Measurements from ENCODE around the gene CATSPERE. TPM values are rescaled to one million over a fixed set of nuclear protein-coding genes. Genes with fewer than 3 reads are reported as not detected.

The CATSPERE gene
- total RNA-seq, 5 donors from 2014 or later (not counting 1 experiment from before 2014, with no cell fraction given), result 0.79 to 1.5 (median 1.3) TPM

DNA sequence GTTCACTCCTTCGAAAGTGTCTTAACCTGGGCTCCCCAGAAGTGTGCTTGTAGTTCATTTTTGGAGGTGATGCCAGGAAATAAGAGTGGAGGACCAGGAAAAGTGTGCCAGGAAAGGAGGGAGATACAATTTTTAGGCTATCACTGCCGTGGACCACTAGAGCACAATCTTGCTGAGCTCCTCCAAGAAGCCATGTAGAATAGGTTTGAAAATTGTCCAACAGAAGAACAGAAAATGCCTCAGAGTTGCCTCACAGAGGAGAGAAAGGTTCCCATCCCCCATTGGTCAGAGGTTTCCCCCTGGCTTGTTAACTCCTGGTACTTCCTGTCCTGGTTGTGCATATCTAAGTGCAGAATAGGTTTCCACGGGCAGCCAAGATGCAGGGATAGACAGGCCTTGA lies 41.6 kb downstream of the CATSPERE start:
- H3K4me3 Mint-ChIP-seq, result no peak overlapping the region
- 71% methylated on average over 2 of the region's 3 CpGs for WGBS (ENCODE audit: insufficient coverage)
- ChIA-PET POLR2A (no interaction called here), CTCF (no interaction called here)
- ATAC-seq (replicated peaks in 1 of 4), result no peak
- peaks cover 8 to 26% (median 12%) of the 10 kb centered on the region in 3 donors for H3K9me3 Mint-ChIP-seq
- H3K27me3 ChIP-seq (replicated peaks in 1 of 2; ENCODE audit: control insufficient read depth in 2 of 2, extremely low read depth in 1 of 2, insufficient read depth in 2 of 2, low read length in 1 of 2), result no peaks in the 10 kb centered on the region
- no peaks in the 10 kb centered on the region for H3K9me3 ChIP-seq
- no peak overlapping the region for H3K4me3 ChIP-seq (ENCODE audit: control insufficient read depth in 1 of 2, extremely low read depth in 1 of 2, low read length in 1 of 2)
- H3K36me3 Mint-ChIP-seq, result peaks cover 9% of the 10 kb centered on the region
- no peaks in the 10 kb centered on the region for H3K4me1 ChIP-seq (ENCODE audit: control insufficient read depth in 1 of 2, extremely low read depth in 1 of 2, insufficient read depth in 2 of 2, low read length in 2 of 2)
- DNase-seq, result no peak
- H3K4me1 Mint-ChIP-seq, result no peaks in the 10 kb centered on the region
- no peaks in the 10 kb centered on the region for H3K27me3 Mint-ChIP-seq
- H3K27ac ChIP-seq (ENCODE audit: low read length), result no peak overlapping the region
- no peaks in the 10 kb centered on the region for H3K36me3 ChIP-seq (ENCODE audit: control insufficient read depth in 2 of 2, extremely low read depth in 1 of 2, insufficient read depth in 1 of 2, low read length in 1 of 2)
- H3K27ac Mint-ChIP-seq, result no peak overlapping the region

DNA sequence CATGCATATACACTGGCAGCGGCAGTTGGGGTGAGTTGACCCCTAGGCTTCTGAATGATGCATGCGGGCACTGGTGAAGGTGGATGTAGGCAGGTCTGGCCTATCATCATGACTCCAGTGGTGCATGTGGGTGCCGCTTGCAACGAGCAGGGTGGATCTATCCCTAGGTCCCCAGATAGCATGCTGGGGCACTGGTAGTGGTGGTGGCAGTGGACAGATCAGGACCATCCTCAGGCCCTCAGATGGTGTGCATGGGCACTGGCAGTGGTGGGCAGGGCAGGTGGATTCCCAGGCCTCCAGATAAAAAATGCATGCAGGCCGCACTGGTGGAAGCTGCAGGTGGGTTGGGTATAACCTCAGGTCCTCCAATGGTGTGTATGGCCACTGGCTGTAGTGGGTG lies 52.4 kb downstream of the CATSPERE start:
- no peak overlapping the region for H3K27ac Mint-ChIP-seq
- CTCF ChIA-PET, result no interaction called here
- H3K36me3 Mint-ChIP-seq, result peaks cover 24% of the 10 kb centered on the region

DNA sequence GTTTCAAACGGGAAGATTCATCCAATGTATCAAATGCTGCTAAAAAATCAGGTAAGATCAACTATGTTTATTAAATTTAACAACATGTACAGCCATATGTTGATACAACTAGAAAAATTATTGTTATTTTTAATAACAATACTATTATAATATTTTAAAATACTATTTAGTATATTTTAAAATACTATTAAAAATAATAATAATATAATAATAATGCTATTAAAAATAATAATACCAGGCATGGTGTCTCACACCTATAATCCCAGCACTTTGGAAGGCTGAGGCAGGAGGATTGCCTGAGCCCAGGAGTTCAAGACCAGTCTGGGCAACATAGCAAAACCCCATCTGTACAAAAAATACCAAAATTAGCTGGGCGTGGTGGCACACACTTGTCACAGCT lies 54.6 kb downstream of the CATSPERE start:
- no peak overlapping the region for H3K4me3 Mint-ChIP-seq
- Histone ChIP-seq H3K27me3 (replicated peaks in 1 of 2; ENCODE audit: control insufficient read depth in 2 of 2, extremely low read depth in 1 of 2, insufficient read depth in 2 of 2, low read length in 1 of 2) (peaks cover 0 to 4% of the 10 kb centered on the region in 2 experiments), H3K36me3 (ENCODE audit: control insufficient read depth in 2 of 2, extremely low read depth in 1 of 2, insufficient read depth in 1 of 2, low read length in 1 of 2) (no peaks in the 10 kb centered on the region), H3K4me3 (ENCODE audit: control insufficient read depth in 1 of 2, extremely low read depth in 1 of 2, low read length in 1 of 2) (no peak overlapping the region), H3K4me1 (ENCODE audit: control insufficient read depth in 1 of 2, extremely low read depth in 1 of 2, insufficient read depth in 2 of 2, low read length in 2 of 2) (no peaks in the 10 kb centered on the region), H3K9me3 (peaks cover 3% of the 10 kb centered on the region), H3K27ac (ENCODE audit: low read length) (no peak overlapping the region)
- peaks cover 33% of the 10 kb centered on the region for H3K36me3 Mint-ChIP-seq
- H3K9me3 Mint-ChIP-seq, result peaks cover 5 to 26% (median 9%) of the 10 kb centered on the region in 3 donors
- POLR2A ChIA-PET, result no interaction called here
- ATAC-seq (replicated peaks in 1 of 4) (no peak), DNase-seq (no peak)
- no peak overlapping the region for H3K27ac Mint-ChIP-seq
- WGBS (ENCODE audit: insufficient coverage), result no CpG with 5 or more reads among the region's 2 CpGs
- H3K4me1 Mint-ChIP-seq, result no peaks in the 10 kb centered on the region
- no peaks in the 10 kb centered on the region for H3K27me3 Mint-ChIP-seq
- CTCF ChIA-PET, result no interaction called here

More for the DNA sequence above, 52.4 kb downstream of the CATSPERE start:
- H3K27me3 ChIP-seq (replicated peaks in 1 of 2; ENCODE audit: control insufficient read depth in 2 of 2, extremely low read depth in 1 of 2, insufficient read depth in 2 of 2, low read length in 1 of 2), result peaks cover 0 to 4% of the 10 kb centered on the region in 2 experiments
- H3K4me1 Mint-ChIP-seq, result no peaks in the 10 kb centered on the region
- peaks cover 5 to 25% (median 15%) of the 10 kb centered on the region in 3 donors for H3K9me3 Mint-ChIP-seq
- no peaks in the 10 kb centered on the region for H3K4me1 ChIP-seq (ENCODE audit: control insufficient read depth in 1 of 2, extremely low read depth in 1 of 2, insufficient read depth in 2 of 2, low read length in 2 of 2)
- H3K4me3 ChIP-seq (ENCODE audit: control insufficient read depth in 1 of 2, extremely low read depth in 1 of 2, low read length in 1 of 2), result no peak overlapping the region
- whole genome bisulfite sequencing (ENCODE audit: insufficient coverage), result 97% methylated on average over 5 of the region's 5 CpGs
- no peak overlapping the region for H3K4me3 Mint-ChIP-seq
- H3K9me3 ChIP-seq, result peaks cover 3% of the 10 kb centered on the region
- H3K36me3 ChIP-seq (ENCODE audit: control insufficient read depth in 2 of 2, extremely low read depth in 1 of 2, insufficient read depth in 1 of 2, low read length in 1 of 2), result no peaks in the 10 kb centered on the region
- no peak for ATAC-seq (replicated peaks in 1 of 4)
- POLR2A ChIA-PET, result no interaction called here
- no peaks in the 10 kb centered on the region for H3K27me3 Mint-ChIP-seq
- no peak for DNase-seq
- H3K27ac ChIP-seq (ENCODE audit: low read length), result no peak overlapping the region

DNA sequence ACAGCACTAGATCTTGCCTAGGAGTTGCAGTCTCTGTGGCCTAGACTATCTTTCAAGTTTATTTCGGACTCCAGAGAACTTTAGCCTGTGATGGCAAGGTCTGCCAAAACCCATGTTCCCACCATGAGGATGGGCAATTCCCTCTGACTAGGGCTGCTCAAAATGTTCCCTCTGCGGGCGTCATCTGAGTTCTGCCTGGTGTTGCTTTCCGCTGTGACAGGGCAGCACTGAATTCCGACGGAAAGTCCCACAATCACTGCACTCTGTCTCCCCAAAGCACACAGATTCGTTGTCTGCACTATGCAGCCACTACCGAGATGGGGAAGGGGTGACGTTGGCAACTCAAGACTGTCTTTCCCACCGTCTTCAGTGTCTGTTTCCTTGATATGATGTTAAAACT lies 75.2 kb downstream of the CATSPERE start:
- Histone ChIP-seq H3K36me3 (ENCODE audit: control insufficient read depth in 2 of 2, extremely low read depth in 1 of 2, insufficient read depth in 1 of 2, low read length in 1 of 2) (no peaks in the 10 kb centered on the region), H3K27me3 (replicated peaks in 1 of 2; ENCODE audit: control insufficient read depth in 2 of 2, extremely low read depth in 1 of 2, insufficient read depth in 2 of 2, low read length in 1 of 2) (peaks cover 0 to 4% of the 10 kb centered on the region in 2 experiments), H3K27ac (ENCODE audit: low read length) (no peak overlapping the region), H3K4me1 (ENCODE audit: control insufficient read depth in 1 of 2, extremely low read depth in 1 of 2, insufficient read depth in 2 of 2, low read length in 2 of 2) (no peaks in the 10 kb centered on the region), H3K4me3 (ENCODE audit: control insufficient read depth in 1 of 2, extremely low read depth in 1 of 2, low read length in 1 of 2) (no peak overlapping the region), H3K9me3 (no peaks in the 10 kb centered on the region)
- DNase-seq (no peak), ATAC-seq (replicated peaks in 1 of 4) (no peak)
- WGBS (ENCODE audit: insufficient coverage), result 64% methylated on average over 7 of the region's 10 CpGs
- H3K4me3 Mint-ChIP-seq, result no peak overlapping the region
- no peaks in the 10 kb centered on the region for H3K27me3 Mint-ChIP-seq
- peaks cover 43% of the 10 kb centered on the region for H3K36me3 Mint-ChIP-seq
- ChIA-PET POLR2A (no interaction called here), CTCF (no interaction called here)
- no peaks in the 10 kb centered on the region for H3K4me1 Mint-ChIP-seq
- H3K27ac Mint-ChIP-seq, result no peak overlapping the region
- peaks cover under 1 to 29% (median 14%) of the 10 kb centered on the region in 3 donors for H3K9me3 Mint-ChIP-seq

DNA sequence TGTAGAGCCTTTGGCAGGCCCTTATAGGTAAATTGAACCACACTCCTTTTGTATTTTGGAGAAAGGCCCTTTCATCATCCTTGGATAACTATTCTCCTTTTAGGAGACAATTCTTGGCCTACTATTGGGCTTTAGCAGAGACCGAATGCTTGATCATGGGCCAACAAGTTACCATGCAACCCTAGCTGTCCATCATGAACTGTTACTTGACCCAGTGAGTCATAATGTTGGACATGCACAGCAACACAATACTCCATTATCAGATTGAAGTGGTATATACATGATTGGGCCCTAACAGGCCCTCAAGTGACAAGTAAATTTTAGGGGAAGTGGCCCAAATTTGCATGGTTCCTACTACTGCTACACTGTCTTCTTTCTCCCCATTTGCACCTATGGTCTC lies 84.4 kb downstream of the CATSPERE start:
- H3K27me3 Mint-ChIP-seq, result no peaks in the 10 kb centered on the region
- no peaks in the 10 kb centered on the region for H3K4me1 Mint-ChIP-seq
- Histone ChIP-seq H3K4me3 (ENCODE audit: control insufficient read depth in 1 of 2, extremely low read depth in 1 of 2, low read length in 1 of 2) (no peak overlapping the region), H3K36me3 (ENCODE audit: control insufficient read depth in 2 of 2, extremely low read depth in 1 of 2, insufficient read depth in 1 of 2, low read length in 1 of 2) (no peaks in the 10 kb centered on the region), H3K9me3 (no peaks in the 10 kb centered on the region), H3K27me3 (replicated peaks in 1 of 2; ENCODE audit: control insufficient read depth in 2 of 2, extremely low read depth in 1 of 2, insufficient read depth in 2 of 2, low read length in 1 of 2) (no peaks in the 10 kb centered on the region), H3K4me1 (ENCODE audit: control insufficient read depth in 1 of 2, extremely low read depth in 1 of 2, insufficient read depth in 2 of 2, low read length in 2 of 2) (no peaks in the 10 kb centered on the region), H3K27ac (ENCODE audit: low read length) (no peak overlapping the region)
- ChIA-PET POLR2A (no interaction called here), CTCF (no interaction called here)
- no peak overlapping the region for H3K4me3 Mint-ChIP-seq
- H3K9me3 Mint-ChIP-seq, result peaks cover 8 to 28% (median 25%) of the 10 kb centered on the region in 3 donors
- ATAC-seq (replicated peaks in 1 of 4), result no peak
- DNase-seq, result no peak
- H3K27ac Mint-ChIP-seq, result no peak overlapping the region
- 100% methylated on average over 1 of the region's 1 CpG for WGBS (ENCODE audit: insufficient coverage)
- H3K36me3 Mint-ChIP-seq, result no peaks in the 10 kb centered on the region

DNA sequence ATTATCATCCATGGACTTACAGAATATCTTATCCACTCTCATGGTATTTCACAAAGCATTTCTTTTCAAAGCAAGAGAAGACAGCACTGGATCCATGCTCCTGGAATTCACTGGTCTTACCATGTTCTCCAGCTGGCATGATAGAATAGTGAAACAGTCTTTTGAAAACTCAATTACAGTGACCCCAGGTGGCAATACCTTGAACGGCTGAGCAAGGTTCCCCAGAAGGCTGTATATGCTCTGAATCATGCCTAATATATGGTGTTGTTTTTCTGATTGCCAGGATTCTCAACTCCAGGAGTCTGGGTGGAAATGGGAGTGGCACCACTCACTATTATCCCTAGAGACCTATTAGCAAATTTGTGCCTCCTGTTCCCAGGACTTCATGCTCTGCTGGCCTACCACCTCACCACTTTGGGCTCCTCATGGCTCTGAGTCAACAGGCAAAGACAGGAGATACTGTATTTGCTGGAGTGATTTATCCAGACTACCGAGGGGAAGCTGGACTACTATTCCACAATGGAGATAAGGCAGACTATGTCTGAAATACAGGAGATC lies 87.6 kb downstream of the CATSPERE start:
- Mint-ChIP-seq H3K36me3 (no peaks in the 10 kb centered on the region), H3K27me3 (no peaks in the 10 kb centered on the region), H3K4me3 (no peak overlapping the region), H3K27ac (no peak overlapping the region), H3K9me3 (peaks cover 8 to 28% (median 25%) of the 10 kb centered on the region in 3 donors), H3K4me1 (no peaks in the 10 kb centered on the region)
- ChIA-PET CTCF (no interaction called here), POLR2A (no interaction called here)
- Histone ChIP-seq H3K27ac (ENCODE audit: low read length) (no peak overlapping the region), H3K9me3 (no peaks in the 10 kb centered on the region), H3K4me3 (ENCODE audit: control insufficient read depth in 1 of 2, extremely low read depth in 1 of 2, low read length in 1 of 2) (no peak overlapping the region), H3K36me3 (ENCODE audit: control insufficient read depth in 2 of 2, extremely low read depth in 1 of 2, insufficient read depth in 1 of 2, low read length in 1 of 2) (no peaks in the 10 kb centered on the region), H3K27me3 (replicated peaks in 1 of 2; ENCODE audit: control insufficient read depth in 2 of 2, extremely low read depth in 1 of 2, insufficient read depth in 2 of 2, low read length in 1 of 2) (no peaks in the 10 kb centered on the region), H3K4me1 (ENCODE audit: control insufficient read depth in 1 of 2, extremely low read depth in 1 of 2, insufficient read depth in 2 of 2, low read length in 2 of 2) (no peaks in the 10 kb centered on the region)
- no peak for DNase-seq
- no CpG with 5 or more reads among the region's 2 CpGs for WGBS (ENCODE audit: insufficient coverage)
- ATAC-seq (replicated peaks in 1 of 4), result no peak

DNA sequence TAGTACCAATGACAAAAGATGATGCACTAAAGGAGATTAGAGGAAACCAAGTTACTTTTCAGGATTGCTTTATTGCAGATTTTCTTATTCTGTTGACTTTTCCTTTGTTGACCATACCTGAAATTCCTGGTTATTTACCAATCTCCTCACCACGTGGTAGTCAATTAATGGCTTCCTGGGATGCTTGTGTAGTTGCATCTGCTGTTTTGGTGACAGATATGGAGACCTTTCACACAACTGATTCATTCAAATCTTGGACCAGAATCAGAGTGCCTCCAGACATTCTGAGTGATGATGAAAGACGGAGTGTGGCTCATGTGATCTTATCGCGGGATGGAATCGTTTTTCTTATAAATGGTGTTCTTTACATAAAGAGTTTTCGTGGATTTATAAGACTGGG lies 91.3 kb downstream of the CATSPERE start:
- ChIA-PET POLR2A (no interaction called here), CTCF (no interaction called here)
- Mint-ChIP-seq H3K9me3 (peaks cover 0 to 22% (median 17%) of the 10 kb centered on the region in 3 donors), H3K27ac (no peak overlapping the region), H3K4me3 (no peak overlapping the region), H3K4me1 (no peaks in the 10 kb centered on the region), H3K36me3 (no peaks in the 10 kb centered on the region), H3K27me3 (no peaks in the 10 kb centered on the region)
- H3K27ac ChIP-seq (ENCODE audit: low read length), result no peak overlapping the region
- DNase-seq (no peak), ATAC-seq (replicated peaks in 1 of 4) (no peak)
- no peaks in the 10 kb centered on the region for H3K36me3 ChIP-seq (ENCODE audit: control insufficient read depth in 2 of 2, extremely low read depth in 1 of 2, insufficient read depth in 1 of 2, low read length in 1 of 2)
- no peaks in the 10 kb centered on the region for H3K4me1 ChIP-seq (ENCODE audit: control insufficient read depth in 1 of 2, extremely low read depth in 1 of 2, insufficient read depth in 2 of 2, low read length in 2 of 2)
- H3K9me3 ChIP-seq, result peaks cover 3% of the 10 kb centered on the region
- H3K27me3 ChIP-seq (replicated peaks in 1 of 2; ENCODE audit: control insufficient read depth in 2 of 2, extremely low read depth in 1 of 2, insufficient read depth in 2 of 2, low read length in 1 of 2), result no peaks in the 10 kb centered on the region
- WGBS (ENCODE audit: insufficient coverage), result 100% methylated on average over 3 of the region's 6 CpGs
- H3K4me3 ChIP-seq (ENCODE audit: control insufficient read depth in 1 of 2, extremely low read depth in 1 of 2, low read length in 1 of 2), result no peak overlapping the region

Measured in T-cell (primary cell).